Activated CD8-positive, alpha-beta memory T cell treated with anti-CD3 and anti-CD28 coated beads, Interleukin-2, amount 10 ng/mL, durations not matched to agents 7 days and 5 days (primary cell): ENCODE results near the gene TGOLN2. TPM values are rescaled to one million over a fixed set of nuclear protein-coding genes. Genes with fewer than 3 reads are reported as not detected.
"Not testable (repeated sequence)": the region's sequence is repeated elsewhere in the genome, so short reads cannot be mapped to it uniquely, and the experiment has no call there.

Source experiments
- ATAC-seq: fragments of 150-1000 bp; cut with Tn5 transposase; one replicate; pipeline ENCODE4 v1.10.0; 2021; ENCODE audit warnings: moderate library complexity
- CTCF ChIA-PET: fragments of 350-600 bp; sonication (Branson Sonifier 250); formaldehyde crosslinking; loops from one replicate; lab custom pipeline; 2021; ENCODE audit warnings: antibody characterized with exemption; lab: Charles Lee
- DNase-seq: peaks from one replicate; pipeline ENCODE4 v3.0.0-alpha.2; 2020
- H3K27ac Mint-ChIP-seq: one replicate; pipeline ENCODE4 v1.8.0; 2021; ENCODE audit warnings: mild to moderate bottlenecking, mixed read lengths
- H3K27me3 Mint-ChIP-seq: one replicate; pipeline ENCODE4 v1.8.0; 2021; ENCODE audit warnings: mixed read lengths
- H3K36me3 Mint-ChIP-seq: one replicate; pipeline ENCODE4 v1.8.0; 2021; ENCODE audit warnings: mild to moderate bottlenecking, mixed read lengths
- H3K4me1 Mint-ChIP-seq: one replicate; pipeline ENCODE4 v1.8.0; 2021; ENCODE audit warnings: mixed read lengths
- H3K4me3 Mint-ChIP-seq: one replicate; pipeline ENCODE4 v1.8.0; 2021; ENCODE audit warnings: mild to moderate bottlenecking, moderate library complexity, mixed read lengths
- H3K9me3 Mint-ChIP-seq: one replicate; pipeline ENCODE4 v1.8.0; 2022; ENCODE audit warnings: low read depth, mixed read lengths
- total RNA-seq, 2 experiments: library from RNA; stranded (reverse); gene quantifications; one replicate each; pipeline ENCODE4 v1.2.3, GENCODE V29; 2021

The TGOLN2 gene
- total RNA-seq, 2 experiments from 2014 or later, result 109 to 116 TPM

GRCh38 chr2:85329701-85330100 is 1.9 kb upstream of the TGOLN2 start:
- not testable (repeated sequence) for H3K27me3 Mint-ChIP-seq, ATAC-seq, H3K9me3 Mint-ChIP-seq, DNase-seq, H3K27ac Mint-ChIP-seq
- peak overlapping the region; percentile 21 for H3K4me3 Mint-ChIP-seq
- H3K4me1 Mint-ChIP-seq, result peaks cover 30% of the 10 kb centered on the region
- peaks cover 32% of the 10 kb centered on the region for H3K36me3 Mint-ChIP-seq
- CTCF ChIA-PET, result interaction anchor here (1.4 kb wide), 1 partner anchor 222 kb away, joined by 3 read pairs; no protein-coding TSS in a partner anchor

- H3K9me3 Mint-ChIP-seq, result no peaks in the 10 kb centered on the region
- CTCF ChIA-PET, result interaction anchor here (1.4 kb wide), 1 partner anchor 223 kb away, joined by 3 read pairs; no protein-coding TSS in a partner anchor
- ATAC-seq (no peak), DNase-seq (no peak)
- peak overlapping the region; percentile 21 for H3K4me3 Mint-ChIP-seq
- H3K4me1 Mint-ChIP-seq, result peaks cover 35% of the 10 kb centered on the region
- peak overlapping the region; percentile 54 for H3K27ac Mint-ChIP-seq
- H3K27me3 Mint-ChIP-seq, result no peaks in the 10 kb centered on the region
- peaks cover 36% of the 10 kb centered on the region for H3K36me3 Mint-ChIP-seq
Measured at GRCh38 chr2:85329181-85329651, 1.4 kb upstream of the TGOLN2 start.

GRCh38 chr2:85327160-85327821 is 498 bp downstream of the TGOLN2 start:
- peak; percentile 85 for DNase-seq
- peak; percentile 43 for ATAC-seq
- CTCF ChIA-PET, result interaction anchor here (1.0 to 4.5 kb wide), 7 partner anchors 9 to 229 kb away, joined by 3 to 17 read pairs (median 5); partner anchors contain the start of genes ELMOD3 and RETSAT
- Mint-ChIP-seq H3K4me1 (peaks cover 51% of the 10 kb centered on the region), H3K4me3 (peak overlapping the region; percentile 92), H3K9me3 (no peaks in the 10 kb centered on the region), H3K27ac (peak overlapping the region; percentile 100), H3K36me3 (peaks cover 54% of the 10 kb centered on the region), H3K27me3 (no peaks in the 10 kb centered on the region)

- peaks cover 56% of the 10 kb centered on the region for H3K4me1 Mint-ChIP-seq
- no peaks in the 10 kb centered on the region for H3K9me3 Mint-ChIP-seq
- H3K4me3 Mint-ChIP-seq, result peak overlapping the region; percentile 92
- CTCF ChIA-PET, result interaction anchor here (1.0 to 4.5 kb wide), 6 partner anchors 9 to 225 kb away, joined by 3 to 17 read pairs (median 8); partner anchors contain the start of genes ELMOD3 and RETSAT
- H3K27me3 Mint-ChIP-seq, result no peaks in the 10 kb centered on the region
- H3K27ac Mint-ChIP-seq, result peak overlapping the region; percentile 100
- DNase-seq (peak; percentile 84), ATAC-seq (peak; percentile 28)
- H3K36me3 Mint-ChIP-seq, result peaks cover 61% of the 10 kb centered on the region
Measured at GRCh38 chr2:85326406-85327159, 1.2 kb downstream of the TGOLN2 start.

- Mint-ChIP-seq H3K27ac (peak overlapping the region; percentile 100), H3K27me3 (no peaks in the 10 kb centered on the region), H3K9me3 (no peaks in the 10 kb centered on the region), H3K4me3 (peak overlapping the region; percentile 92), H3K36me3 (peaks cover 73% of the 10 kb centered on the region), H3K4me1 (peaks cover 57% of the 10 kb centered on the region)
- DNase-seq (no peak), ATAC-seq (no peak)
- CTCF ChIA-PET, result interaction anchor here (4.5 kb wide), 1 partner anchor 25 kb away, joined by 17 read pairs; no protein-coding TSS in a partner anchor
Measured at GRCh38 chr2:85325466-85325811, 2.4 kb downstream of the TGOLN2 start.

- H3K36me3 Mint-ChIP-seq, result peaks cover 78% of the 10 kb centered on the region
- ATAC-seq (no peak), DNase-seq (no peak)
- H3K9me3 Mint-ChIP-seq, result no peaks in the 10 kb centered on the region
- H3K4me1 Mint-ChIP-seq, result peaks cover 61% of the 10 kb centered on the region
- H3K27ac Mint-ChIP-seq, result peak overlapping the region; percentile 100
- H3K27me3 Mint-ChIP-seq, result no peaks in the 10 kb centered on the region
- peak overlapping the region; percentile 92 for H3K4me3 Mint-ChIP-seq
- CTCF ChIA-PET, result interaction anchor here (4.5 kb wide), 1 partner anchor 24 kb away, joined by 17 read pairs; no protein-coding TSS in a partner anchor
Measured at GRCh38 chr2:85324639-85325465, 2.9 kb downstream of the TGOLN2 start.

- not testable (repeated sequence) for H3K27me3 Mint-ChIP-seq, H3K9me3 Mint-ChIP-seq, ATAC-seq, DNase-seq
- Mint-ChIP-seq H3K36me3 (peaks cover 81% of the 10 kb centered on the region), H3K4me1 (peaks cover 63% of the 10 kb centered on the region), H3K4me3 (peak overlapping the region; percentile 92), H3K27ac (peak overlapping the region; percentile 56)
- CTCF ChIA-PET, result interaction anchor here (4.5 kb wide), 1 partner anchor 23 kb away, joined by 17 read pairs; no protein-coding TSS in a partner anchor
Measured at GRCh38 chr2:85323988-85324367, 3.8 kb downstream of the TGOLN2 start.

- CTCF ChIA-PET, result interaction anchor here (1.1 kb wide), 1 partner anchor 23 kb away, joined by 4 read pairs; no protein-coding TSS in a partner anchor
- no peaks in the 10 kb centered on the region for H3K9me3 Mint-ChIP-seq
- H3K27ac Mint-ChIP-seq, result peak overlapping the region; percentile 56
Measured at GRCh38 chr2:85323351-85323987, 4.3 kb downstream of the TGOLN2 start.

GRCh38 chr2:85319796-85320195 is 8.0 kb downstream of the TGOLN2 start:
- ATAC-seq, result no peak

More at GRCh38 chr2:85323351-85323987, 4.3 kb downstream of the TGOLN2 start:
- Mint-ChIP-seq H3K36me3 (peaks cover 86% of the 10 kb centered on the region), H3K4me3 (peak overlapping the region; percentile 92), H3K4me1 (peaks cover 65% of the 10 kb centered on the region), H3K27me3 (no peaks in the 10 kb centered on the region)
- no peak for DNase-seq
- ATAC-seq, result no peak

GRCh38 chr2:85318222-85319074 is 9.3 kb downstream of the TGOLN2 start:
- Mint-ChIP-seq H3K4me1 (peaks cover 55% of the 10 kb centered on the region), H3K27me3 (no peaks in the 10 kb centered on the region), H3K36me3 (peaks cover 69% of the 10 kb centered on the region), H3K27ac (peak overlapping the region; percentile 51), H3K4me3 (peak overlapping the region; percentile 16), H3K9me3 (no peaks in the 10 kb centered on the region)
- no peak for DNase-seq
- CTCF ChIA-PET, result interaction anchor here (1.3 to 3.2 kb wide), 5 partner anchors 8 to 233 kb away, joined by 3 to 13 read pairs (median 6); no protein-coding TSS in a partner anchor
- ATAC-seq, result peak; percentile 35

More at GRCh38 chr2:85319796-85320195, 8.0 kb downstream of the TGOLN2 start:
- Mint-ChIP-seq H3K27me3 (no peaks in the 10 kb centered on the region), H3K4me1 (peaks cover 68% of the 10 kb centered on the region), H3K9me3 (no peaks in the 10 kb centered on the region), H3K36me3 (peaks cover 78% of the 10 kb centered on the region), H3K27ac (peak overlapping the region; percentile 6), H3K4me3 (peak overlapping the region; percentile 0)
- no peak for DNase-seq
- CTCF ChIA-PET, result interaction anchor here (0.6 to 3.2 kb wide), 5 partner anchors 9 to 415 kb away, joined by 3 to 13 read pairs (median 6); no protein-coding TSS in a partner anchor

GRCh38 chr2:85315921-85316320 is 11.9 kb downstream of the TGOLN2 start:
- ATAC-seq, CTCF ChIA-PET, H3K27ac Mint-ChIP-seq, H3K27me3 Mint-ChIP-seq, H3K9me3 Mint-ChIP-seq, DNase-seq, H3K4me3 Mint-ChIP-seq: not testable (repeated sequence)
- peaks cover 50% of the 10 kb centered on the region for H3K36me3 Mint-ChIP-seq
- peaks cover 33% of the 10 kb centered on the region for H3K4me1 Mint-ChIP-seq
